ENCODE measurements around the gene COG5.

DNA sequence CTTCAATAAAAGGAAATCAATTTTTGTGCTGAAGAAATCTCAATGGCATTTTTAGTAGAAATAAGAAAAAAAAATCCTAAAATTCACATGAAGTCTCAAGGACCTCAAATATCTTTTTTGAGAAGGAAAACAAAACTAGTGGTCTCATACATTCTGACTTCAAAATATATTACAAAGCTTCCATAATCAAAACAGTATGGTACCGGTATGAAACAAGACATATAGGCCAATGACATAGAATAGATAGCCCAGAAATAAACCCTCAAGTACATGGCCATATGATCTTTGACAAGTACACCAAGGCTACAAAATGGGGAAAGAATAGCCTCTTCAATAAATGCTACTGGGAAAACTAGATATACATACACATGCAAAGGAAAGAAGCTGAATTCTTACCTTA lies 225.6 kb downstream of the COG5 start:
- TF ChIP-seq, protein P1, sequence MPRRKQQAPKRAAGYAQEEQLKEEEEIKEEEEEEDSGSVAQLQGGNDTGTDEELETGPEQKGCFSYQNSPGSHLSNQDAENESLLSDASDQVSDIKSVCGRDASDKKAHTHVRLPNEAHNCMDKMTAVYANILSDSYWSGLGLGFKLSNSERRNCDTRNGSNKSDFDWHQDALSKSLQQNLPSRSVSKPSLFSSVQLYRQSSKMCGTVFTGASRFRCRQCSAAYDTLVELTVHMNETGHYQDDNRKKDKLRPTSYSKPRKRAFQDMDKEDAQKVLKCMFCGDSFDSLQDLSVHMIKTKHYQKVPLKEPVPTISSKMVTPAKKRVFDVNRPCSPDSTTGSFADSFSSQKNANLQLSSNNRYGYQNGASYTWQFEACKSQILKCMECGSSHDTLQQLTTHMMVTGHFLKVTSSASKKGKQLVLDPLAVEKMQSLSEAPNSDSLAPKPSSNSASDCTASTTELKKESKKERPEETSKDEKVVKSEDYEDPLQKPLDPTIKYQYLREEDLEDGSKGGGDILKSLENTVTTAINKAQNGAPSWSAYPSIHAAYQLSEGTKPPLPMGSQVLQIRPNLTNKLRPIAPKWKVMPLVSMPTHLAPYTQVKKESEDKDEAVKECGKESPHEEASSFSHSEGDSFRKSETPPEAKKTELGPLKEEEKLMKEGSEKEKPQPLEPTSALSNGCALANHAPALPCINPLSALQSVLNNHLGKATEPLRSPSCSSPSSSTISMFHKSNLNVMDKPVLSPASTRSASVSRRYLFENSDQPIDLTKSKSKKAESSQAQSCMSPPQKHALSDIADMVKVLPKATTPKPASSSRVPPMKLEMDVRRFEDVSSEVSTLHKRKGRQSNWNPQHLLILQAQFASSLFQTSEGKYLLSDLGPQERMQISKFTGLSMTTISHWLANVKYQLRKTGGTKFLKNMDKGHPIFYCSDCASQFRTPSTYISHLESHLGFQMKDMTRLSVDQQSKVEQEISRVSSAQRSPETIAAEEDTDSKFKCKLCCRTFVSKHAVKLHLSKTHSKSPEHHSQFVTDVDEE (CRISPR knock-in tag; IDR thresholded peaks at IDR 0.05) = no peak
- TF ChIP-seq ZFP30 (CRISPR knock-in tag; IDR thresholded peaks at IDR 0.05) = no peak
- no peak for TF ChIP-seq ARNTL (CRISPR knock-in tag; IDR thresholded peaks at IDR 0.05; ENCODE audit: borderline replicate concordance, low read depth)
- TF ChIP-seq ZFP3 (CRISPR knock-in tag; IDR thresholded peaks at IDR 0.05) = no peak
- no peak for TF ChIP-seq RARB (CRISPR knock-in tag; IDR thresholded peaks at IDR 0.05)
- no peak for TF ChIP-seq CSDC2 (CRISPR knock-in tag; IDR thresholded peaks at IDR 0.05)
- TF ChIP-seq, protein P2, sequence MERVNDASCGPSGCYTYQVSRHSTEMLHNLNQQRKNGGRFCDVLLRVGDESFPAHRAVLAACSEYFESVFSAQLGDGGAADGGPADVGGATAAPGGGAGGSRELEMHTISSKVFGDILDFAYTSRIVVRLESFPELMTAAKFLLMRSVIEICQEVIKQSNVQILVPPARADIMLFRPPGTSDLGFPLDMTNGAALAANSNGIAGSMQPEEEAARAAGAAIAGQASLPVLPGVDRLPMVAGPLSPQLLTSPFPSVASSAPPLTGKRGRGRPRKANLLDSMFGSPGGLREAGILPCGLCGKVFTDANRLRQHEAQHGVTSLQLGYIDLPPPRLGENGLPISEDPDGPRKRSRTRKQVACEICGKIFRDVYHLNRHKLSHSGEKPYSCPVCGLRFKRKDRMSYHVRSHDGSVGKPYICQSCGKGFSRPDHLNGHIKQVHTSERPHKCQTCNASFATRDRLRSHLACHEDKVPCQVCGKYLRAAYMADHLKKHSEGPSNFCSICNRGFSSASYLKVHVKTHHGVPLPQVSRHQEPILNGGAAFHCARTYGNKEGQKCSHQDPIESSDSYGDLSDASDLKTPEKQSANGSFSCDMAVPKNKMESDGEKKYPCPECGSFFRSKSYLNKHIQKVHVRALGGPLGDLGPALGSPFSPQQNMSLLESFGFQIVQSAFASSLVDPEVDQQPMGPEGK (CRISPR knock-in tag; IDR thresholded peaks at IDR 0.05; ENCODE audit: borderline replicate concordance) = no peak
- no peak for TF ChIP-seq ZNF70 (CRISPR knock-in tag; IDR thresholded peaks at IDR 0.05)
- no peak for TF ChIP-seq TCF4 (CRISPR knock-in tag; IDR thresholded peaks at IDR 0.05; ENCODE audit: borderline replicate concordance)
- TF ChIP-seq, protein P3, sequence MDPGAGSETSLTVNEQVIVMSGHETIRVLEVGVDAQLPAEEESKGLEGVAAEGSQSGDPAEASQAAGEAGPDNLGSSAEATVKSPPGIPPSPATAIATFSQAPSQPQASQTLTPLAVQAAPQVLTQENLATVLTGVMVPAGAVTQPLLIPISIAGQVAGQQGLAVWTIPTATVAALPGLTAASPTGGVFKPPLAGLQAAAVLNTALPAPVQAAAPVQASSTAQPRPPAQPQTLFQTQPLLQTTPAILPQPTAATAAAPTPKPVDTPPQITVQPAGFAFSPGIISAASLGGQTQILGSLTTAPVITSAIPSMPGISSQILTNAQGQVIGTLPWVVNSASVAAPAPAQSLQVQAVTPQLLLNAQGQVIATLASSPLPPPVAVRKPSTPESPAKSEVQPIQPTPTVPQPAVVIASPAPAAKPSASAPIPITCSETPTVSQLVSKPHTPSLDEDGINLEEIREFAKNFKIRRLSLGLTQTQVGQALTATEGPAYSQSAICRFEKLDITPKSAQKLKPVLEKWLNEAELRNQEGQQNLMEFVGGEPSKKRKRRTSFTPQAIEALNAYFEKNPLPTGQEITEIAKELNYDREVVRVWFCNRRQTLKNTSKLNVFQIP (CRISPR knock-in tag; IDR thresholded peaks at IDR 0.05; ENCODE audit: borderline replicate concordance, low read depth) = no peak
- TF ChIP-seq ISL1 (CRISPR knock-in tag; IDR thresholded peaks at IDR 0.05) = no peak
- TF ChIP-seq GLIS3 (CRISPR knock-in tag; IDR thresholded peaks at IDR 0.05) = no peak
